H1 (cell line): ENCODE results near the gene CD164L2. TPM values are rescaled to one million over a fixed set of nuclear protein-coding genes. Genes with fewer than 3 reads are reported as not detected.

ENCODE experiments used
- CTCF ChIA-PET: fragments of 300-600 bp; sonication (Branson Sonifier 250); formaldehyde crosslinking; loops from one replicate; lab custom pipeline; 2021; ENCODE audit not compliant: partially characterized antibody; lab: Charles Lee
- POLR2A ChIA-PET: fragments of 300-600 bp; sonication (Branson Sonifier 250); formaldehyde crosslinking; loops from one replicate; lab custom pipeline; 2021; ENCODE audit warnings: inconsistent platforms; ENCODE audit not compliant: partially characterized antibody; lab: Charles Lee
- DNase-seq, 2 experiments: peaks; one replicate each; pipeline versions ENCODE4 v3.0.0 to v3.0.0-alpha.2; 2010 to 2022; ENCODE audit warnings: low spot score in 2 of 2, low read depth in 1 of 2, mixed read lengths in 1 of 2
- FAIRE-seq: peaks from 2 replicates; lab custom pipeline; 2011; peaks lifted over from hg19 to GRCh38; lab: Jason Lieb, UNC
- H2AFZ ChIP-seq: 2 replicates; pipeline ENCODE4 v1.8.1; 2012; ENCODE audit warnings: low read length, inconsistent platforms
- H2AK5ac ChIP-seq: 2 replicates; pipeline ENCODE4 v1.6.1; 2013; ENCODE audit warnings: low read depth, low read length
- H2BK120ac ChIP-seq: replicated peaks from 2 replicates; pipeline ENCODE3; 2013; ENCODE audit warnings: low read depth, low read length, inconsistent platforms
- H2BK12ac ChIP-seq: 2 replicates; pipeline ENCODE4 v1.6.1; 2013; ENCODE audit warnings: low read depth, low read length
- H2BK15ac ChIP-seq: 2 replicates; pipeline ENCODE4 v1.6.1; 2013; ENCODE audit warnings: low read length
- H2BK20ac ChIP-seq: 2 replicates; pipeline ENCODE4 v1.6.1; 2013; ENCODE audit warnings: low read length
- H2BK5ac ChIP-seq: 2 replicates; pipeline ENCODE4 v1.6.1; 2013; ENCODE audit warnings: low read depth, low read length
- H3K14ac ChIP-seq: 2 replicates; pipeline ENCODE4 v1.6.1; 2013; ENCODE audit warnings: inconsistent platforms; ENCODE audit not compliant: insufficient read length
- H3K18ac ChIP-seq: 2 replicates; pipeline ENCODE4 v1.6.1; 2013; ENCODE audit warnings: low read length; ENCODE audit errors: extremely low read depth
- H3K23ac ChIP-seq: 2 replicates; pipeline ENCODE4 v1.6.1; 2013; ENCODE audit warnings: inconsistent platforms; ENCODE audit not compliant: insufficient read length
- H3K23me2 ChIP-seq: 2 replicates; pipeline ENCODE4 v1.6.1; 2013; ENCODE audit warnings: low read depth, low read length
- H3K27ac ChIP-seq: 2 replicates; pipeline ENCODE4 v1.6.1; 2011; ENCODE audit warnings: low read depth, low read length, inconsistent platforms
- H3K27me3 ChIP-seq, 4 experiments: replicated peaks in 1 of 4; 1 replicate in 1 of 4; 2 replicates in 3 of 4; pipeline versions ENCODE4 v1.6.1 to v1.8.1; 2011 to 2013; ENCODE audit warnings: low read length in 3 of 4, mild to moderate bottlenecking in 3 of 4, inconsistent platforms in 2 of 4, mixed read lengths in 2 of 4, moderate library complexity in 1 of 4; ENCODE audit not compliant: control insufficient read depth in 3 of 4, insufficient read depth in 3 of 4; ENCODE audit errors: extremely low read depth in 1 of 4
- H3K36me3 ChIP-seq, 4 experiments: 2 replicates each; pipeline versions ENCODE4 v1.6.1 to v1.8.1; 2011 to 2013; ENCODE audit warnings: mild to moderate bottlenecking in 4 of 4, low read length in 3 of 4, moderate library complexity in 2 of 4, control low read depth in 1 of 4, inconsistent platforms in 1 of 4; ENCODE audit not compliant: insufficient read depth in 4 of 4, control insufficient read depth in 2 of 4
- H3K4ac ChIP-seq: replicated peaks from 2 replicates; pipeline ENCODE3; 2013; ENCODE audit warnings: low read length, low read depth, mixed read lengths, inconsistent platforms; ENCODE audit not compliant: insufficient read length
- H3K4me1 ChIP-seq, 4 experiments: replicated peaks in 1 of 4; 1 replicate in 1 of 4; 2 replicates in 3 of 4; pipeline versions ENCODE4 v1.6.1 to v1.8.1; 2011 to 2013; ENCODE audit warnings: low read length in 3 of 4, inconsistent platforms in 2 of 4, mixed read lengths in 1 of 4; ENCODE audit not compliant: insufficient read depth in 4 of 4, control insufficient read depth in 3 of 4
- H3K4me2 ChIP-seq, 2 experiments: 2 replicates each; pipeline versions ENCODE4 v1.6.1 to v1.8.1; 2011 to 2013; ENCODE audit warnings: low read depth in 2 of 2, low read length in 2 of 2, control low read depth in 1 of 2, inconsistent platforms in 1 of 2, mild to moderate bottlenecking in 1 of 2; ENCODE audit not compliant: insufficient read depth in 1 of 2
- H3K4me3 ChIP-seq, 4 experiments: fragments of 200-600, 300-600 bp in 1 of 4; sonication (generic), shearing (Covaris generic), sonication (Bioruptor Twin) in 1 of 4; 2 replicates each; pipeline versions ENCODE4 v1.5.1 to v1.8.1; 2011 to 2016; ENCODE audit warnings: low read length in 4 of 4, low read depth in 3 of 4, control low read depth in 2 of 4, inconsistent platforms in 2 of 4, mild to moderate bottlenecking in 2 of 4, mixed read lengths in 1 of 4, moderate library complexity in 1 of 4; ENCODE audit not compliant: insufficient read depth in 2 of 4; ENCODE audit errors: extremely low read depth in 1 of 4
- H3K56ac ChIP-seq: replicated peaks from 2 replicates; pipeline ENCODE3; 2013; ENCODE audit warnings: low read depth, mild to moderate bottlenecking, mixed read lengths, low read length, inconsistent platforms; ENCODE audit not compliant: insufficient read length
- H3K79me1 ChIP-seq: 2 replicates; pipeline ENCODE4 v1.6.1; 2013; ENCODE audit warnings: low read depth, low read length, control low read depth
- H3K79me2 ChIP-seq, 2 experiments: 2 replicates each; pipeline versions ENCODE4 v1.6.1 to v1.8.1; 2012 to 2013; ENCODE audit warnings: low read length in 2 of 2, mild to moderate bottlenecking in 2 of 2, inconsistent platforms in 1 of 2; ENCODE audit not compliant: insufficient read depth in 2 of 2, control insufficient read depth in 1 of 2
- H3K9ac ChIP-seq, 4 experiments: replicated peaks in 1 of 4; 1 replicate in 1 of 4; 2 replicates in 3 of 4; pipeline versions ENCODE4 v1.6.1 to v1.8.1; 2011 to 2013; ENCODE audit warnings: low read depth in 3 of 4, low read length in 3 of 4, control low read depth in 2 of 4, mild to moderate bottlenecking in 2 of 4, moderate library complexity in 2 of 4, inconsistent platforms in 1 of 4; ENCODE audit errors: extremely low read depth in 1 of 4
- H3K9me3 ChIP-seq, 2 experiments: 2 replicates each; pipeline versions ENCODE4 v1.6.1 to v1.8.1; 2012 to 2013; ENCODE audit warnings: mild to moderate bottlenecking in 2 of 2, moderate library complexity in 2 of 2, control low read depth in 1 of 2, inconsistent platforms in 1 of 2, low read depth in 1 of 2, low read length in 1 of 2, mixed read lengths in 1 of 2; ENCODE audit not compliant: insufficient read depth in 2 of 2
- H4K20me1 ChIP-seq, 2 experiments: replicated peaks in 1 of 2; 2 replicates each; pipeline versions ENCODE3 to v1.8.1; 2011 to 2013; ENCODE audit warnings: inconsistent platforms in 2 of 2, low read length in 2 of 2, mild to moderate bottlenecking in 1 of 2; ENCODE audit not compliant: insufficient read depth in 2 of 2, control insufficient read depth in 1 of 2
- H4K5ac ChIP-seq: 2 replicates; pipeline ENCODE4 v1.6.1; 2013; ENCODE audit warnings: low read length, low read depth, mixed read lengths, inconsistent platforms; ENCODE audit not compliant: insufficient read length
- H4K8ac ChIP-seq: 2 replicates; pipeline ENCODE4 v1.8.0; 2013; ENCODE audit warnings: mild to moderate bottlenecking, moderate library complexity, low read length, inconsistent platforms; ENCODE audit not compliant: insufficient read depth; ENCODE audit errors: extremely low read depth
- H4K91ac ChIP-seq: replicated peaks from 2 replicates; pipeline ENCODE3; 2013; ENCODE audit warnings: low read length, mixed read lengths, inconsistent platforms; ENCODE audit not compliant: insufficient read length
- BACH1 ChIP-seq: IDR thresholded peaks from 2 replicates; pipeline ENCODE4 v1.6.1; 2012; ENCODE audit warnings: low read length, improper control_type of control experiment
- JUND ChIP-seq: IDR thresholded peaks from 2 replicates; pipeline ENCODE4 v1.6.1; 2011; ENCODE audit warnings: mild to moderate bottlenecking, improper control_type of control experiment, low read length
- SAP30 ChIP-seq: fragments of 300-600 bp; sonication (generic); IDR thresholded peaks from 2 replicates; pipeline ENCODE4 v1.7.1; 2012; ENCODE audit warnings: low read length, moderate library complexity, mild to moderate bottlenecking, inconsistent platforms; ENCODE audit not compliant: insufficient read depth, insufficient replicate concordance
- SIX5 ChIP-seq: IDR thresholded peaks from 2 replicates; pipeline ENCODE4 v1.6.1; 2011; ENCODE audit warnings: mild to moderate bottlenecking, low read depth, low read length
- SP1 ChIP-seq: IDR thresholded peaks from 2 replicates; pipeline ENCODE4 v1.6.1; 2011; ENCODE audit warnings: low read depth, low read length
- SP4 ChIP-seq: IDR thresholded peaks from 2 replicates; pipeline ENCODE4 v1.6.1; 2012; ENCODE audit warnings: low read length, inconsistent platforms
- TEAD4 ChIP-seq: IDR thresholded peaks from 2 replicates; pipeline ENCODE4 v1.6.1; 2012; ENCODE audit warnings: low read depth, low read length, inconsistent platforms, mixed read lengths
- USF2 ChIP-seq: IDR thresholded peaks from 2 replicates; pipeline ENCODE4 v1.6.1; 2011; ENCODE audit warnings: low read length, improper control_type of control experiment
- WGBS, 2 experiments: shearing (Covaris generic) in 1 of 2; methylation state at CpG; one replicate each; pipeline versions ENCODE4 v1.1.6 to v1.1.7; 2013 to 2015; ENCODE audit warnings: low lambda C conversion rate in 2 of 2, mixed read lengths in 2 of 2, inconsistent platforms in 1 of 2, low coverage in 1 of 2, missing lambda C conversion rate in 1 of 2; ENCODE audit not compliant: insufficient replicate concordance in 2 of 2, insufficient coverage in 1 of 2, insufficient read length in 1 of 2; ENCODE audit errors: extremely low coverage in 1 of 2, missing lambda C conversion rate in 1 of 2; 5-methylcytosine and 5-hydroxymethylcytosine counted together
- polyA plus RNA-seq, 7 experiments: library from polyadenylated mRNA; depleted of rRNA in 3 of 7; stranded (reverse) in 5 of 7; unstranded in 2 of 7; fragments of >200 nt in 5 of 7; fragments of 200-250 nt in 2 of 7; gene quantifications; 1 replicate in 5 of 7; 2 replicates in 1 of 7; 4 replicates in 1 of 7; pipeline versions ENCODE4 v1.2.1 to v1.2.3, GENCODE V29; 2011 to 2013; ENCODE audit warnings: missing spikeins in 2 of 7, mixed read lengths in 2 of 7
- total RNA-seq: library from RNA; stranded (reverse); fragmentation: NEBNext Ultra II Directional; extraction: Animal tissue kit (Norgen Biotek cat#: 25700); gene quantifications from 2 replicates; pipeline ENCODE4 v1.2.1, GENCODE V29; 2021

Gene CD164L2
- total and polyA plus RNA-seq, 2 of the 8 experiments (the other 6 are each of a cell fraction or from before 2014, with no cell fraction given), result 3.3 TPM

DNA sequence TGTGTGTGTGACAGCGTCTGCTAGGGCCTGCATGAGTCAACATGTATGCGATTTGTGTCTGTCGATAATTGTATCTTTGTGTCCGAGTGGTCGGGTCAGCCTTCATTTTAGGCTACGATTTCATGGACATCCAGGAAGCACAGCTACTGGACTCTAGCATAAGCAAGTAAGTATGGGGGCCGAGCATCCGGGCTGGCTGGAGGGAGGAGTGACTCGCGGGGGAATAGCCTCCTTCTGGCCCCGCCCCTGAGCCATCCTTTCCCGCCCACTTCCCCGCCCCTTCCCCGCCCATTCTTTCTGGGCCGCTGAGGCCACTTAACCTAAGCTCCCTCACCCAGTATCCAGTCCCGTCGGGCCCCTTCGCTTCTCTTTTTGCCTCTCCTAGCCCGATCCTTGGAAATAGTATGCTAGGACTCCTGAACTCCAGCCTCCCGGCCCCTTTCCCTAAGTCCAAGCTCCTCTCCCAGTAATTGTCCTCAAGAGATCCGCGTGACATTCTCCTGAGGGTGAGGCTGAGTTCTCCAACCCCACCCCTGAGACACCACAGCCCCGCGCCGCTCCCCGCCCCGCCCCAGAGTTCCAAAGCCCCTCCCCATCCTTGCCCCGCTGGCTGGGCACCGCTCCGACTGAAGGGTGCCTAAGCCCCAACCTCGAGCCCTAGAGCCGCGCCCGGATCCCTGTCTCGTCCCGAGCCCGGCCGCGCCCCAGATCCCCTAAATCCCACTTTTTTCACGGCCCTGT is 17.6 kb downstream of the CD164L2 start:
- 13% methylated on average over 25 of the region's 40 CpGs; no CpG with 5 or more reads in 1 of the 2 experiments for WGBS, 2 experiments
- H3K4ac ChIP-seq, result no peak overlapping the region
- H2AFZ ChIP-seq, result no peak overlapping the region; the same call in 1 of the 2 replicates
- ChIA-PET POLR2A (interaction anchor here (0.6 to 10.3 kb wide), 16 partner anchors 12 to 334 kb away, joined by 3 to 101 read pairs (median 4); partner anchors contain the start of gene CD164L2), CTCF (interaction anchor here (0.7 to 28.8 kb wide), 18 partner anchors 9 to 241 kb away, joined by 3 to 625 read pairs (median 8); partner anchors contain the start of genes CD164L2, FCN3, GPR3 and SYTL1)
- H2BK15ac ChIP-seq, result peak overlapping the region; percentile 14; the same call in 1 of the 2 replicates
- no peaks in the 10 kb centered on the region for H3K36me3 ChIP-seq
- FAIRE-seq (no peak), DNase-seq (peak in 1 of 2 experiments; percentile 86)
- H2BK120ac ChIP-seq, result no peak overlapping the region
- H3K23me2 ChIP-seq, result peaks cover 7% of the 10 kb centered on the region; the same call in 1 of the 2 replicates
- H3K79me1 ChIP-seq, result no peaks in the 10 kb centered on the region
- peak overlapping the region; percentile 22 for H4K91ac ChIP-seq
- no peak overlapping the region for H3K56ac ChIP-seq
- H3K14ac ChIP-seq, result no peak overlapping the region
- H3K23ac ChIP-seq, result no peak overlapping the region
- H3K27ac ChIP-seq, result no peak overlapping the region
- peak overlapping the region; percentile 85 to 97 for H3K4me2 ChIP-seq
- peak overlapping the region; percentile 33; the same call in 1 of the 2 replicates for H2BK12ac ChIP-seq
- no peak overlapping the region for H2AK5ac ChIP-seq
- H2BK20ac ChIP-seq, result no peak overlapping the region
- H3K18ac ChIP-seq, result no peak overlapping the region
- no peaks in the 10 kb centered on the region for H3K79me2 ChIP-seq
- H4K5ac ChIP-seq, result peak overlapping the region; percentile 41
- H3K4me3 ChIP-seq, result peak overlapping the region; percentile 62 to 71 (median 64)
- no peaks in the 10 kb centered on the region for H3K9me3 ChIP-seq
- peaks cover 5 to 15% (median 11%) of the 10 kb centered on the region in 4 experiments; a peak in 6 of 7 replicates for H3K27me3 ChIP-seq
- peaks cover 0 to 2% of the 10 kb centered on the region in 2 experiments for H4K20me1 ChIP-seq
- no peak overlapping the region for H2BK5ac ChIP-seq
- peaks cover 6 to 20% (median 8%) of the 10 kb centered on the region in 4 experiments for H3K4me1 ChIP-seq
- H4K8ac ChIP-seq, result no peak overlapping the region; the same call in 1 of the 2 replicates
- peak overlapping the region in 1 of 4 experiments; percentile 24; a peak in 1 of 7 replicates for H3K9ac ChIP-seq
- TF ChIP-seq JUND, result no peak
- TF ChIP-seq SIX5, result no peak
- TF ChIP-seq BACH1, result no peak
- TF ChIP-seq TEAD4, result no peak
- TF ChIP-seq USF2, result no peak
- TF ChIP-seq SP4, result peak; percentile 93; the same call in 1 of the 2 replicates
- peak; percentile 85; the same call in 1 of the 2 replicates for TF ChIP-seq SP1
- TF ChIP-seq SAP30, result no peak
